ENCODE data around the gene INF2. TPM values are rescaled to one million over a fixed set of nuclear protein-coding genes. Genes with fewer than 3 reads are reported as not detected.

Gene INF2
- total RNA-seq, 1 experiment from 2014 or later, result 58.3 TPM

- no peak overlapping the region for H3K4me2 ChIP-seq (ENCODE audit: insufficient read depth, insufficient read length, low read length)
- H3K23ac ChIP-seq (ENCODE audit: insufficient read length, low read depth, low read length), result no peak overlapping the region
- H3K27ac ChIP-seq (ENCODE audit: insufficient read length, low read depth, low read length), result no peak overlapping the region
- no peak overlapping the region for H2AFZ ChIP-seq (ENCODE audit: low read length)
- H2AK5ac ChIP-seq (ENCODE audit: insufficient read length, low read length), result no peak overlapping the region
- no peak overlapping the region for H4K91ac ChIP-seq (ENCODE audit: insufficient read length, low read depth, low read length)
- H3K4me1 Mint-ChIP-seq, result peaks cover 24 to 28% of the 10 kb centered on the region in 2 experiments
- no peak for DNase-seq
- no peaks in the 10 kb centered on the region for H3K4me1 ChIP-seq (ENCODE audit: insufficient read depth, low read length)
- no peak overlapping the region for H3K18ac ChIP-seq (ENCODE audit: insufficient read length, low read depth, low read length)
- H3K9me3 Mint-ChIP-seq, result peaks cover 6 to 10% of the 10 kb centered on the region in 2 experiments; a peak in 3 of 5 replicates
- no peak overlapping the region for H3K27ac Mint-ChIP-seq
- H2BK15ac ChIP-seq (ENCODE audit: low read depth, low read length), result no peak overlapping the region
- no peak overlapping the region for H4K8ac ChIP-seq (replicated peaks; ENCODE audit: insufficient read length, low read depth, low read length)
- no CpG with 5 or more reads among the region's 3 CpGs for WGBS (ENCODE audit: extremely low coverage, insufficient read length, low lambda C conversion rate)
- H2BK12ac ChIP-seq (ENCODE audit: insufficient read length, low read depth, low read length), result no peak overlapping the region
- no peak overlapping the region; a peak in 1 of 5 replicates for H3K4me3 Mint-ChIP-seq
- peaks cover 17 to 43% (median 41%) of the 10 kb centered on the region in 3 experiments for H3K36me3 Mint-ChIP-seq (ENCODE audit: insufficient read depth in 1 of 3, low read depth in 3 of 3)
- H3K9ac ChIP-seq (ENCODE audit: extremely low read depth, insufficient read length, low read length), result no peak overlapping the region
- TF ChIP-seq CTCF (conservative IDR thresholded peaks at IDR 0.05), result no peak
- peaks cover 2% of the 10 kb centered on the region for H3K23me2 ChIP-seq (ENCODE audit: insufficient read length, low read depth, low read length, poor library complexity, severe bottlenecking)
- no peaks in the 10 kb centered on the region for H3K27me3 ChIP-seq (ENCODE audit: insufficient read depth, low read length)
- H3K27me3 Mint-ChIP-seq (ENCODE audit: low read depth), result no peaks in the 10 kb centered on the region; the same call in 1 of the 2 replicates
- H4K5ac ChIP-seq (ENCODE audit: insufficient read length, low read depth, low read length), result no peak overlapping the region
- H2BK5ac ChIP-seq (ENCODE audit: insufficient read length, low read length), result no peak overlapping the region
- no peaks in the 10 kb centered on the region for H3K9me3 ChIP-seq (ENCODE audit: control insufficient read depth, low read depth, low read length)
- no peaks in the 10 kb centered on the region for H4K20me1 ChIP-seq (ENCODE audit: control insufficient read depth, insufficient read depth, insufficient read length)
- H3K14ac ChIP-seq (ENCODE audit: insufficient read depth, low read length), result no peak overlapping the region
- H3K56ac ChIP-seq (ENCODE audit: insufficient read length, low read depth, low read length), result no peak overlapping the region
- H2BK20ac ChIP-seq (ENCODE audit: low read depth, low read length, poor library complexity, severe bottlenecking), result no peak overlapping the region
- no peaks in the 10 kb centered on the region; the same call in 1 of the 2 replicates for H3K79me2 ChIP-seq (ENCODE audit: insufficient read depth, low read length)
- no peaks in the 10 kb centered on the region for H3K79me1 ChIP-seq (ENCODE audit: insufficient read depth, low read depth, low read length, poor library complexity, severe bottlenecking)
- no peak overlapping the region for H2BK120ac ChIP-seq (ENCODE audit: low read depth, low read length, poor library complexity, severe bottlenecking)
- no peak overlapping the region for H3T11ph ChIP-seq (ENCODE audit: low read length)
- H3K4ac ChIP-seq (ENCODE audit: low read depth, low read length), result no peak overlapping the region
Observed at GRCh38 chr14:104765517-104765916, 76.1 kb downstream of the INF2 start.

Measured in H9 (cell line).